Keratinocyte (primary cell): Measurements from ENCODE around the gene TAF4B. TPM values are rescaled to one million over a fixed set of nuclear protein-coding genes. Genes with fewer than 3 reads are reported as not detected.

Source experiments
- DNase-seq: peaks from one replicate; pipeline ENCODE4 v3.0.0-alpha.2; 2011; ENCODE audit warnings: low read depth, missing footprints, low spot score
- FAIRE-seq: peaks from 2 replicates; lab custom pipeline; 2011; peaks lifted over from hg19 to GRCh38; lab: Jason Lieb, UNC
- H2AFZ ChIP-seq: 2 replicates; pipeline ENCODE4 v1.6.0; 2012; ENCODE audit warnings: low read length, control low read depth, inconsistent platforms; ENCODE audit not compliant: control insufficient read depth
- H3K27ac ChIP-seq: 2 replicates; pipeline ENCODE4 v1.5.1; 2011; ENCODE audit warnings: low read length; ENCODE audit not compliant: control insufficient read depth, insufficient read depth
- H3K27me3 ChIP-seq: 3 replicates; pipeline ENCODE4 v1.6.0; 2011; ENCODE audit warnings: low read length; ENCODE audit not compliant: control insufficient read depth, insufficient read depth; ENCODE audit errors: extremely low read depth
- H3K36me3 ChIP-seq, 2 experiments: 2 replicates in 1 of 2; 3 replicates in 1 of 2; pipeline ENCODE4 v1.5.1; 2011; ENCODE audit warnings: low read length in 2 of 2, mild to moderate bottlenecking in 1 of 2; ENCODE audit not compliant: control insufficient read depth in 2 of 2, insufficient read depth in 2 of 2; ENCODE audit errors: extremely low read depth in 1 of 2
- H3K4me1 ChIP-seq: 3 replicates; pipeline ENCODE4 v1.5.1; 2011; ENCODE audit warnings: low read length; ENCODE audit not compliant: control insufficient read depth, insufficient read depth; ENCODE audit errors: extremely low read depth
- H3K4me2 ChIP-seq: 3 replicates; pipeline ENCODE4 v1.6.0; 2011; ENCODE audit warnings: low read depth, low read length; ENCODE audit not compliant: control insufficient read depth, insufficient read depth; ENCODE audit errors: extremely low read depth
- H3K4me3 ChIP-seq, 3 experiments: fragments of 200-600 bp in 1 of 3; sonication (generic) in 1 of 3; 2 replicates in 2 of 3; 3 replicates in 1 of 3; pipeline ENCODE4 v1.5.1; 2011 to 2016; ENCODE audit warnings: low read length in 3 of 3, mild to moderate bottlenecking in 3 of 3, control low read depth in 2 of 3, inconsistent platforms in 1 of 3, low read depth in 1 of 3, mixed read lengths in 1 of 3, mixed run types in 1 of 3, moderate library complexity in 1 of 3; ENCODE audit not compliant: control insufficient read depth in 2 of 3, insufficient read depth in 2 of 3; ENCODE audit errors: extremely low read depth in 1 of 3
- H3K79me2 ChIP-seq: 2 replicates; pipeline ENCODE4 v1.6.0; 2012; ENCODE audit warnings: low read length; ENCODE audit not compliant: control insufficient read depth, insufficient read depth
- H3K9ac ChIP-seq: 3 replicates; pipeline ENCODE4 v1.6.0; 2011; ENCODE audit warnings: low read length; ENCODE audit not compliant: control insufficient read depth, insufficient read depth; ENCODE audit errors: extremely low read depth
- H3K9me1 ChIP-seq: 3 replicates; pipeline ENCODE4 v1.6.0; 2011; ENCODE audit warnings: low read length; ENCODE audit not compliant: control insufficient read depth, insufficient read depth; ENCODE audit errors: extremely low read depth
- H3K9me3 ChIP-seq: 2 replicates; pipeline ENCODE4 v1.5.1; 2012; ENCODE audit warnings: low read depth, low read length; ENCODE audit not compliant: control insufficient read depth
- H4K20me1 ChIP-seq: 3 replicates; pipeline ENCODE4 v1.6.0; 2011; ENCODE audit warnings: low read length; ENCODE audit not compliant: control insufficient read depth, insufficient read depth; ENCODE audit errors: extremely low read depth
- CTCF ChIP-seq, 3 experiments: IDR thresholded peaks in 1 of 3; conservative IDR thresholded peaks in 1 of 3; optimal IDR thresholded peaks in 1 of 3; 2 replicates in 2 of 3; 3 replicates in 1 of 3; pipeline versions ENCODE3 to v1.5.1; 2011; ENCODE audit warnings: low read length in 3 of 3, mild to moderate bottlenecking in 3 of 3, moderate library complexity in 2 of 3, control low read depth in 1 of 3, inconsistent platforms in 1 of 3; ENCODE audit not compliant: insufficient read depth in 2 of 3; ENCODE audit errors: extremely low read depth in 1 of 3
- EZH2 ChIP-seq: IDR thresholded peaks from one replicate; pipeline ENCODE4 v1.6.1; 2012; ENCODE audit warnings: inconsistent platforms, mild to moderate bottlenecking, low read length, moderate library complexity
- dilution Hi-C: fragments of 300-500 bp; cut with MboI; formaldehyde crosslinking; loops from one replicate; pipeline ENCODE4 v1.7.0; 2020; ENCODE audit warnings: low sequenced_read_pairs; ENCODE audit not compliant: extremely low pct_ligation_motif_present
- polyA plus RNA-seq, 5 experiments: library from polyadenylated mRNA; depleted of rRNA in 3 of 5; stranded (reverse) in 3 of 5; stranded (forward) in 1 of 5; unstranded in 1 of 5; fragments of >200 nt; gene quantifications; 1 replicate in 1 of 5; 2 replicates in 3 of 5; 3 replicates in 1 of 5; pipeline versions ENCODE4 v1.2.1 to v1.2.3, GENCODE V29; 2011 to 2012; ENCODE audit warnings: missing spikeins in 2 of 5, low read depth in 1 of 5, low replicate concordance in 1 of 5

TAF4B gene
- polyA plus RNA-seq, 1 donor (not counting 4 experiments of a cell fraction or from before 2014, with no cell fraction given) = 5.9 TPM

- Histone ChIP-seq H3K79me2 (no peaks in the 10 kb centered on the region), H3K27me3 (no peaks in the 10 kb centered on the region), H4K20me1 (no peaks in the 10 kb centered on the region), H3K9ac (no peak overlapping the region), H3K27ac (no peak overlapping the region), H3K36me3 (no peaks in the 10 kb centered on the region), H2AFZ (no peak overlapping the region), H3K4me2 (no peak overlapping the region), H3K9me3 (no peaks in the 10 kb centered on the region), H3K4me3 (no peak overlapping the region), H3K9me1 (no peaks in the 10 kb centered on the region), H3K4me1 (no peaks in the 10 kb centered on the region)
- FAIRE-seq (no peak), DNase-seq (no peak)
- TF ChIP-seq CTCF (optimal IDR thresholded peaks at IDR 0.05 in 1 of 3, IDR thresholded peaks at IDR 0.05 in 1 of 3, conservative IDR thresholded peaks at IDR 0.05 in 1 of 3; ENCODE audit: extremely low read depth in 1 of 3, insufficient read depth in 2 of 3, low read length in 3 of 3) (no peak), EZH2 (no peak)
- dilution Hi-C loops = no loop called here
These were observed 91.2 kb downstream of the TAF4B start for GRCh38 chr18:26317398-26317797.

- Histone ChIP-seq H3K27ac (no peak overlapping the region), H2AFZ (no peak overlapping the region), H3K4me1 (peaks cover 7% of the 10 kb centered on the region), H4K20me1 (no peaks in the 10 kb centered on the region), H3K36me3 (no peaks in the 10 kb centered on the region), H3K9ac (no peak overlapping the region), H3K27me3 (no peaks in the 10 kb centered on the region), H3K9me3 (no peaks in the 10 kb centered on the region), H3K79me2 (no peaks in the 10 kb centered on the region), H3K4me3 (no peak overlapping the region), H3K9me1 (no peaks in the 10 kb centered on the region), H3K4me2 (no peak overlapping the region)
- no peak for DNase-seq
- TF ChIP-seq CTCF (optimal IDR thresholded peaks at IDR 0.05 in 1 of 3, IDR thresholded peaks at IDR 0.05 in 1 of 3, conservative IDR thresholded peaks at IDR 0.05 in 1 of 3; ENCODE audit: extremely low read depth in 1 of 3, insufficient read depth in 2 of 3, low read length in 3 of 3) = no peak
- no peak for TF ChIP-seq EZH2
- FAIRE-seq = no peak
- dilution Hi-C loops = no loop called here
These were observed 94.4 kb downstream of the TAF4B start for GRCh38 chr18:26320686-26321085.
